OCI-M2 (cell line): ENCODE results near the gene ADPRHL1.
"Not testable (repeated sequence)": the region's sequence is repeated elsewhere in the genome, so short reads cannot be mapped to it uniquely, and the experiment has no call there.

Experiments
- DNase-seq: peaks from one replicate; lab custom pipeline; 2025; ENCODE audit not compliant: unreplicated experiment; lab: John Stamatoyannopoulos, UW

The ADPRHL1 gene

GRCh38 chr13:113373811-113374485 lies 79.3 kb downstream of the ADPRHL1 start:
- no peak for DNase-seq

DNA sequence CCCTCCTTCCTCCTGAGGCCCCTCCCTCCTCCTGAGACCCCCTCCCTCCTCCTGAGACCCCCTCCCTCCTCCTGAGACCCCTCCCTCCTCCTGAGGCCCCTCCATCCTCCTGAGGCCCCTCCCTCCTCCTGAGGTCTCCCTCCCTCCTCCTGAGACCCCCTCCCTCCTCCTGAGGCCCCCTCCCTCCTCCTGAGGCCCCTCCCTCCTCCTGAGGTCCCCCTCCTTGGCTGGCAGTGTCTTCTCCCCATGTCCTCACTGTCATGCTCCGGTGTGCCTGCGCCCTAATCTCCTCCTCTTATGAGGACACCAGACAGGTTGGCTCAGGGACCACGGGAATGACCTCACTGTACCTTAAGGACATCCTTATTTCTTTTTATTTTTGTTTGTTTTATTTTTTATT lies 81.6 kb downstream of the ADPRHL1 start:
- DNase-seq, result not testable (repeated sequence)

- DNase-seq, result no peak
These were observed 82.2 kb downstream of the ADPRHL1 start for GRCh38 chr13:113371061-113371460.

DNA sequence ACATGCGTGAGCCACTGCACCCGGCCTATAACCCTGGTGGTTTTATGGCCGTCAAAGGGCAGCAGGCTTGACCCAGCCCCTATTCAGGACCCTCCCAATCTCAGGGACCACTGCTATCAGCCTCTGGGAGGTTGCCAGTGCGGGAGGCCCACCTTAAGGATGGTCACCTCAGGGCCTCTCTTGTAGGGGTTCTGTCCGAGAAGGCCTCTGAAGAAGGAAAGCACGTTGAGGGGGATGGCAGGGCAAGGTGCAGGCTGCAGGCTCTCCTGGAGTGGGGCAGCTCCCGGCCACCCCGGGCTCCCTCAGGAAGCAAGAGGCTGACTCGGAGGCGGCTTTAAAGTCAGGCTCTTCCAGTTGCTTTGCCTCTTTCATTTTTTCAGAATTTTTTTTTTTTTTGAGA lies 83.4 kb downstream of the ADPRHL1 start:
- no peak for DNase-seq

DNA sequence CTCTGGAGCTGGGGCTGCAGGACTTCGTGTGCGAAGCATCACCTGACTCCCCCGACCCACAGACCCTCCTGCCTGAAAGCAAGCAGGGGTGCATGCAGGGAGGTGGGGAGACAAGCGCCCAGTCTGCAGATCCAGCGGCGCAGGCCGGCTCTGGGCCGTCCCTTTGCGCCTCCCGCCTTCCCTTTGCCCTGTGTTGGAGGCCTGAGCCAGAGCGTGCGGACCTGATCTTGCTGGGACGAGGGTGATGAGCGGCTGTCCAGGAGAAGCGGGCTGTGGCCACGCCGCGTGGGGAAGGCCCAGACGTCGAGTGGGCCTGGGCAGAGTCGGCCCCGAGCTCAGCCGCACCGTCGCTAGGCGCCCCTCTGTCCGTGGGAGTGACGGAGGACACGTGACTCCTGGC lies 84.1 kb downstream of the ADPRHL1 start:
- no peak for DNase-seq

GRCh38 chr13:113368353-113368752 lies 84.9 kb downstream of the ADPRHL1 start:
- DNase-seq, result not testable (repeated sequence)

DNA sequence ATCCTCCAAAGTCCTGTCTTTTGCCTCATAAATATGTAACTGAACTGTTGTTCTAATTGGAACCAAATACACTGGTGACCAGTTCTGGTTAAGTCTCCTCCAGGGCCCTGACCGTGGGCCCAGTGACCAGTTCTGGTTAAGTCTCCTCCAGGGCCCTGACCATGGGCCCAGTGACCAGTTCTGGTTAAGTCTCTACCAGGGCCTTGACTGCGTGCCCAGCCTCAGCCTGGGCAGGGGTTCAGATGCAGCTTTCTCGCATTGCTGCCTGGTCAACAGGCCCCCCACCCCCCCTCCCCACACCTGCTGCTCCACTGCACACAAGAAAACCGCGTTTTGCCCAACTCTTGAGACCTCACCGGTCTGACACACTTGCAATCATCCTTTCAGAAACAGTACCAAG lies 85.5 kb downstream of the ADPRHL1 start:
- DNase-seq, result no peak

GRCh38 chr13:113367020-113367560 lies 86.2 kb downstream of the ADPRHL1 start:
- no peak for DNase-seq

DNA sequence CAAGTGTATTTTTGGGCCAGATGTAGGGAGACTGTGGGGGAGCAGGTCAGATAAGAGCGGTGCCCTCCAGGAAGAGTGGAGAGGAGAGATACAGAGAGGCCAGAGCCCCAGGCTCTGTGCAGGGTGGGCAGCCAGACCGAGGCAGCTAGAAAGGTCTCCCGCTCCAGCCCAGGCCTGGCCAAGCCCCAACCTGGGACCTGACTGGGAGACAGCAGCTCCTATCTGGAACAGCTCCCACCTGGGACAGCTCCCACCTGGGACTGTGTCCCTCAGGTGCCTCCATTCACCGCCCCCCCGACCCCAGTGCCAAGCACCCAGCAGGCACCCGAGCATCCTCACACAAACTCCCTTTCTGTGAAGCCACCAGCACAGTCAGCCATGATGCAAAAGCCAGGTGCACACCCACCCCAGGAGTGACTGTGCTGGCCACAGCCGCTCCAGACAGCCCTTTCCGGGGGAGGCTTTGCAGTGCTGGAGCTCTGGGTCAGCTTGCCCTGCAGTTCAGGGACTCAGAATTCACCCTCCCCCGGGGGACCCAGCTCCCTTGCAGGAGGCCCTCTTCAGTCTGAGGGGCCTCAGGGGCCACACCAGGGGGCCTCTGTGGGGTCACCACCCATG lies 87.2 kb downstream of the ADPRHL1 start:
- no peak for DNase-seq

DNA sequence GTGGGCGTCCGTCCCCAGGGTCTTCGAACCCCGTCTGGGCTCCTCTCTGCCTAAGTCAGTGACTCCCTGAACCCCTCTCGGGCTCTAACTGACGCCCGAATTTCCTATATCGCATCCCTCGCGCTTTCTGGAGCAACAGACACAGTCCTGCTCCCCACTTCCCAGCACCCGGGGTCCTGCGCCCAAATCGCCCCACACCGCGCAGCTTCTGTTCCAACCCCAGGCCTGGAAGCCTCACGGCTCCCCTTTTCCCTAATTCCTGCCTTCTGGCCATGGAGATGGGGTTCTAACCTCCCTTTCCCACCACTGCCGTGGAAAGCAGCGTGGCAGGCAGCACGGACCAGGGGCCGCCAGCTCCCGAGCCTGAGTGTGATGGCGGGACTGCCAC lies 87.7 kb downstream of the ADPRHL1 start:
- DNase-seq, result no peak

GRCh38 chr13:113364901-113365582 lies 88.2 kb downstream of the ADPRHL1 start:
- DNase-seq, result no peak

DNA sequence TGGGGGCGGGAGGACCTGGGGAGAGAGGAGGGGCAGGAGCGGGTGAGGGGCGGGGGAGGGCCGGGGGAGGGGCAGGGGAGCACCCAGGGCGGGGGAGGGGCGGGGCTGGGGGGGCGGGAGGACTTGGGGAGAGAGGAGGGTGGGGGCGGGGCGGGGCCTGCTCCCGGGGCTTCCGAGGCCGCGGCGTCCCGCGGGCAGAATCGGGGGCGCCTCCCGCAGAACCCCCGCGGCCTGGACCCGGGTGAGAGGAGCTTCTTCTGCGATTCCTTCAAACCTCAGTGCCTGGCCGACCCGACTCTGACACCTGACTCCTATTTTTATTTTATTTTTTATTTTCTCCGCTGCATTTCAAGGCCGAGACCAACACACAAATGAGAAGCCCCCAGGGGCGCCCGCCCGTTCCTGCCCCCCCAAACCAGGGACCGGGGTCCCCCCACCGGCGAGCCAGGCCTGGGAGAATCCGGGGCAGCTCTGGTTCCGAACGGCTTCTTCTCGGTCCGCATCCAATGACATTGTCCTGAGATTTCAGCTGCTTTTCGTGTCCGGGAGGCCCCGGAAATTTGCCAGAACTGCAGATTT lies 88.9 kb downstream of the ADPRHL1 start:
- DNase-seq, result no peak

- no peak for DNase-seq
These were observed 91.9 kb downstream of the ADPRHL1 start for GRCh38 chr13:113361406-113361805.

GRCh38 chr13:113360446-113360845 lies 92.8 kb downstream of the ADPRHL1 start:
- DNase-seq, result no peak

DNA sequence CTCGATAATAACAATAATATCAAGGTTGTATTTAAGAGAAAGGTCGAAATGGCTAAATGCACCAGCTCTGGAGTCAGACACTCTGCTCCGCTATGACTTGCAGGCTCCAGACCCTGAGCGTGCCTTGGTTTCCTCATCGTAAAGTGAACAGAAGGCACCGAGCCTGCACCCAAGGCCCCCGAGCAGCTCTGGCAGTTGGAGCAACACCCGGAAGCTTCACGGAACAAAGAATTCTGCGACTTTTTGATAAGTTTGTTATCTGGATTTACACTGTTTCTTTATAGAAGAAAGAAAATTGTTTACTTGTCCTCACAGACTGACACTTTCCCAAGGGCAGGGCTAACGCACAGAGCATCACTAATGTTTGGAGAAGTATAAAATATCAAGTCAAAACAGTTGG lies 93.7 kb downstream of the ADPRHL1 start:
- peak; percentile 43 for DNase-seq

GRCh38 chr13:113358653-113359190 lies 94.6 kb downstream of the ADPRHL1 start:
- DNase-seq, result no peak

DNA sequence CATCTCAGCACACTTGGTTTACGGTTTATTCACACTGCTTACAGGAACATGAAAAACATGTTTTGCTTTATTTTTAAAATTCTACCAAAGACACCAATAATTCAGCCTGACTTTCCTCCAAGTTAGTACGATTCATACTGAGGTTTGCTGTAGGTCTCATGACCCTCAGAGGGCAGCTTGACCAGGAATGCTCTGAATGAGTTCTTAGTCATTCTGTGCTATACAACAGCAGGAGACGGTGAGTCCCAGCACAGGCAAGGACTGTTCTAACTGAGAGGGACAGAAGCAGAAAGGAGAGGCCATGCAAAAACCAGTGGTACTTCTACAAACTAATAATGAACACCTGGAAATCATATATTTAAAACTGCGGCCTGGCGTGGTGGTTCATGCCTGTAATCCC lies 95.8 kb downstream of the ADPRHL1 start:
- DNase-seq, result no peak

DNA sequence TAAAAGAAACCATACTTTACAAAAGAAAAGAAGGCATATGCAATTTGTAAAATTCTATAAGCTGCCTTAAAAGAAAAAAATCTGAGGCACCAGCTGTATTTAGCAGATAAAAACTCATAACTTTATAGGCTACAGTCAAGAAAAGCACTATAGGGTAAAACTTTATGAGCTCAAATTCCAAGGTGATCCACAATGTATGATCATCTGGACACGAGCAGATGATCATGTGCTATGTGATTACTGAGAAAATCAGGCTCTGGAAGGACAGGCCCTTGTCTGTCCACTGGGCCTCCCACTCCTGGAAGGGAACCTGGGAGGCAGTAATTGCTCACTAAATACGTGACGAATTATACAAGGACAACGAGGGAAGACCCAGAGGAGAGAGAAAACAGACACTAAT lies 96.7 kb downstream of the ADPRHL1 start:
- DNase-seq, result no peak

DNA sequence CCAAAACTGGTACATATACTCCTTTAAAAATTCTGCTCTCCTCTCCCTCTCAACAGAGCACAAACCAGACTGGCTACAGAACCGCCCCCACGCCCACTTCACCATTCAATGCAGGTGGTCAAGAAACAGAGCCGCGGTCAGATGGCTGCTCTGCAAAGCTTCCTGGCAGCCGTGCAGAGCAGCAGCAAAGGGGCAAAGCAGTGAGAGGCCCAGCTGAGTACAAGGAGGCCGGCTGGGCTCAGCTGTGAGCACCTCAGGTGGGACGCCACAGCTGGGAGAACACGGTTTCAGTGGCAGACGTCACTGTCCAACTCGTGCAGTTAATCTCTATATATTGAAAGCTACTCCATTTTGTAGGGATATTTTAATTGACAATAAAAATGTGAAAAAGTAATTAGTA lies 97.7 kb downstream of the ADPRHL1 start:
- DNase-seq, result no peak

DNA sequence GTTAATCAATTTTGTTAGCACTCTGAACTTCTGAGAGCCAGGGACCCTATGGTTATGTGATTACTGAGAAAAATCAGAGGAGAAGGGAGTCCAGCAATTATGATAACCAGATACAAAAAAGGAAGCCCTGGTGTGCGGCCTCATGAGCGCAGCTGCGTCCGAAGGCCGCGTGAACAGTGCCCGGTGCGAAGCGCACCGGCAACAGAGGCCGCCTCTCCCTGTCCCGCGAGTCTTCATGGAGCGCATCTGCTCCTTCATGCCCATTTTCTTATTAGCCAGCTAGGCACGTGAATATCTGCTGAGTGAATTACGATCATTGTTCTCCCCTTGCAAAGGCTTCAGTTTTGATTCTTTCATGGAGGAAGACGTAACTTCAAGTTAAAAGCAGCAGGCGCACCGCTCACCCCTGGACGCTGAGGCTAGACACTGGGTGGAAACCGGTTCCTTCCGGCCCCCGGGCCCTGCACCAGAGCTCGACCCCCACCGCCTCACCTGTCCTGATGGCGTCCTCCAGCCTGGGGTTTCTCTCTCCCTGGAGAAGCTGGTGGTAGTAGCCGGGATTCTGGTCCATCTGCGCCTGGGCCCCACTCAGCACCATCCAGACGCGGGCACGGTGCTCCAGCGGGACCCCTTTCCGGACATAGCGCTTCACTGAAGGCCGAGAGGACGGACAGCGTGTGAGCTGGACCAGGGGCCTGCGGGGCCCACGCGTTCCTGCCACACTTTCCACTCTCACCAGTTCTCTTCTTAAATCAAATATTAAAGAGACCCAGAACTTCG lies 98.3 kb downstream of the ADPRHL1 start:
- DNase-seq, result no peak

DNA sequence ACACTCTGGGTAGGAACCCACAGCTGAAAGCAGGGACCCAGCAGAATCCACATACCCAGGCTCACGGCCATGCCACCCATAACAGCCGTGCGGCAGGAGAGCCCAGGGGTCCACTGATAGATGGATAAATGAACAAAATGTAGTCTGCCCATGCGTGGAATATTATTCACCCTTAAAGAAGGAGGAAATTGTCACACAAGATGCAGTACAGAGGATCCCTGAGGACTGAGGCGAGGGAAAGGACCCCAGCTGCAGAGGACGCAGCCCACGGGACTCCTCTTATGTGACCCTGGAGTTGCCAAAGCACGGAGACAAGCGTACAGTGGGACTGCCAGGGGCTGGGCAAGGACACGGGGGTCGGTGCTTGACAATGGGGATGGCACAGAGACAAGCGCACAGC lies 100.0 kb downstream of the ADPRHL1 start:
- DNase-seq, result no peak
